ENCODE data around the gene BPIFB1. TPM values are rescaled to one million over a fixed set of nuclear protein-coding genes. Genes with fewer than 3 reads are reported as not detected.

BPIFB1 gene
- total and polyA plus RNA-seq, 2 of the 13 experiments (the other 11 are each of a cell fraction or from before 2014, with no cell fraction given), result 0.82 to 4.4 TPM

DNA sequence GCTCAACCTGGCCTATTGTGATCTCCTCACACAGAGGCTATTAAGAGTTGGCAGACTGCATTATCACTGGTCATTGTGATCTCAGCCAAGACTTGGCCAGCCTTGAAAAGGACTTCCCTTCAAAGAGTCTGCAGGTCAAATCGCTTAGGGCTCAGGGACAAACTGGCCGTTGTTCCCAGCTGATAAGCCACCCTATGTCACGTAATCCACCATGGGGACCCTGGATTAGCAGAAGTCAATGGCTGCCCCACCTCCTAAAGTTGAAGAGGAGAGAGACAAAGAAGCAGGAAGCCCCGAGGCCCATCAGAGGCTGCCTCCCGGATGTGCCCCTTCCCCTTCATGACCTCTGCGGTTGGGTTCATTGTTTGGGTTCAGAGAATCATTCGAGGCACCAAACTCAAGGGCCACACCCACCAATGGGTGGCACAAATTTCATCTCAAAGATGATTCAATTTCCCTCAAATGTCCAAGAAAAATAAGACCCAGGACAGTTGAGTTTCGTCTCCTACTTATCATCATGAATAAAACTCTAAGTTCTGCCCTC lies 56.6 kb downstream of the BPIFB1 start (continued):
- TF ChIP-seq, protein P1, sequence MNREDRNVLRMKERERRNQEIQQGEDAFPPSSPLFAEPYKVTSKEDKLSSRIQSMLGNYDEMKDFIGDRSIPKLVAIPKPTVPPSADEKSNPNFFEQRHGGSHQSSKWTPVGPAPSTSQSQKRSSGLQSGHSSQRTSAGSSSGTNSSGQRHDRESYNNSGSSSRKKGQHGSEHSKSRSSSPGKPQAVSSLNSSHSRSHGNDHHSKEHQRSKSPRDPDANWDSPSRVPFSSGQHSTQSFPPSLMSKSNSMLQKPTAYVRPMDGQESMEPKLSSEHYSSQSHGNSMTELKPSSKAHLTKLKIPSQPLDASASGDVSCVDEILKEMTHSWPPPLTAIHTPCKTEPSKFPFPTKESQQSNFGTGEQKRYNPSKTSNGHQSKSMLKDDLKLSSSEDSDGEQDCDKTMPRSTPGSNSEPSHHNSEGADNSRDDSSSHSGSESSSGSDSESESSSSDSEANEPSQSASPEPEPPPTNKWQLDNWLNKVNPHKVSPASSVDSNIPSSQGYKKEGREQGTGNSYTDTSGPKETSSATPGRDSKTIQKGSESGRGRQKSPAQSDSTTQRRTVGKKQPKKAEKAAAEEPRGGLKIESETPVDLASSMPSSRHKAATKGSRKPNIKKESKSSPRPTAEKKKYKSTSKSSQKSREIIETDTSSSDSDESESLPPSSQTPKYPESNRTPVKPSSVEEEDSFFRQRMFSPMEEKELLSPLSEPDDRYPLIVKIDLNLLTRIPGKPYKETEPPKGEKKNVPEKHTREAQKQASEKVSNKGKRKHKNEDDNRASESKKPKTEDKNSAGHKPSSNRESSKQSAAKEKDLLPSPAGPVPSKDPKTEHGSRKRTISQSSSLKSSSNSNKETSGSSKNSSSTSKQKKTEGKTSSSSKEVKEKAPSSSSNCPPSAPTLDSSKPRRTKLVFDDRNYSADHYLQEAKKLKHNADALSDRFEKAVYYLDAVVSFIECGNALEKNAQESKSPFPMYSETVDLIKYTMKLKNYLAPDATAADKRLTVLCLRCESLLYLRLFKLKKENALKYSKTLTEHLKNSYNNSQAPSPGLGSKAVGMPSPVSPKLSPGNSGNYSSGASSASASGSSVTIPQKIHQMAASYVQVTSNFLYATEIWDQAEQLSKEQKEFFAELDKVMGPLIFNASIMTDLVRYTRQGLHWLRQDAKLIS (CRISPR knock-in tag; IDR thresholded peaks at IDR 0.05), result no peak
- TF ChIP-seq MED8 (CRISPR knock-in tag; IDR thresholded peaks at IDR 0.05; ENCODE audit: insufficient replicate concordance), result no peak
- no peak for TF ChIP-seq NPAS2 (CRISPR knock-in tag; IDR thresholded peaks at IDR 0.05; ENCODE audit: borderline replicate concordance)
- 0 out of 2 replicates have a peak, but pooled peaks have one; percentile 14 for TF ChIP-seq ELF1 (CRISPR knock-in tag; IDR thresholded peaks at IDR 0.05)
- TF ChIP-seq GATA4 (IDR thresholded peaks at IDR 0.05; ENCODE audit: borderline replicate concordance, low read depth), result peak; percentile 78
- TF ChIP-seq, protein P2, sequence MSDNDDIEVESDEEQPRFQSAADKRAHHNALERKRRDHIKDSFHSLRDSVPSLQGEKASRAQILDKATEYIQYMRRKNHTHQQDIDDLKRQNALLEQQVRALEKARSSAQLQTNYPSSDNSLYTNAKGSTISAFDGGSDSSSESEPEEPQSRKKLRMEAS (IDR thresholded peaks at IDR 0.05), result no peak
- no peak for TF ChIP-seq ZNF333 (CRISPR knock-in tag; IDR thresholded peaks at IDR 0.05; ENCODE audit: borderline replicate concordance)
- peak; percentile 44; the same call in 1 of the 2 replicates for TF ChIP-seq MTA1 (CRISPR knock-in tag; IDR thresholded peaks at IDR 0.05; ENCODE audit: borderline replicate concordance)
- TF ChIP-seq, protein P3, sequence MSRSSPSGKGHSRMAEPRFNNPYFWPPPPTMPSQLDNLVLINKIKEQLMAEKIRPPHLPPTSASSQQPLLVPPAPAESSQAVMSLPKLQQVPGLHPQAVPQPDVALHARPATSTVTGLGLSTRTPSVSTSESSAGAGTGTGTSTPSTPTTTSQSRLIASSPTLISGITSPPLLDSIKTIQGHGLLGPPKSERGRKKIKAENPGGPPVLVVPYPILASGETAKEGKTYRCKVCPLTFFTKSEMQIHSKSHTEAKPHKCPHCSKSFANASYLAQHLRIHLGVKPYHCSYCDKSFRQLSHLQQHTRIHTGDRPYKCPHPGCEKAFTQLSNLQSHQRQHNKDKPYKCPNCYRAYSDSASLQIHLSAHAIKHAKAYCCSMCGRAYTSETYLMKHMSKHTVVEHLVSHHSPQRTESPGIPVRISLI (CRISPR knock-in tag; IDR thresholded peaks at IDR 0.05; ENCODE audit: borderline replicate concordance), result no peak
- TF ChIP-seq, protein P4, sequence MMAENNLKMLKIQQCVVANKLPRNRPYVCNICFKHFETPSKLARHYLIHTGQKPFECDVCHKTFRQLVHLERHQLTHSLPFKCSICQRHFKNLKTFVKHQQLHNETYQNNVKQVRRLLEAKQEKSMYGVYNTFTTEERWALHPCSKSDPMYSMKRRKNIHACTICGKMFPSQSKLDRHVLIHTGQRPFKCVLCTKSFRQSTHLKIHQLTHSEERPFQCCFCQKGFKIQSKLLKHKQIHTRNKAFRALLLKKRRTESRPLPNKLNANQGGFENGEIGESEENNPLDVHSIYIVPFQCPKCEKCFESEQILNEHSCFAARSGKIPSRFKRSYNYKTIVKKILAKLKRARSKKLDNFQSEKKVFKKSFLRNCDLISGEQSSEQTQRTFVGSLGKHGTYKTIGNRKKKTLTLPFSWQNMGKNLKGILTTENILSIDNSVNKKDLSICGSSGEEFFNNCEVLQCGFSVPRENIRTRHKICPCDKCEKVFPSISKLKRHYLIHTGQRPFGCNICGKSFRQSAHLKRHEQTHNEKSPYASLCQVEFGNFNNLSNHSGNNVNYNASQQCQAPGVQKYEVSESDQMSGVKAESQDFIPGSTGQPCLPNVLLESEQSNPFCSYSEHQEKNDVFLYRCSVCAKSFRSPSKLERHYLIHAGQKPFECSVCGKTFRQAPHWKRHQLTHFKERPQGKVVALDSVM (CRISPR knock-in tag; IDR thresholded peaks at IDR 0.05), result no peak
- TF ChIP-seq ASH2L (IDR thresholded peaks at IDR 0.05; ENCODE audit: insufficient read length, low read depth, low read length), result no peak
- TF ChIP-seq TCF7 (IDR thresholded peaks at IDR 0.05; ENCODE audit: low read depth), result peak; percentile 87
- TF ChIP-seq ZNF772 (CRISPR knock-in tag; IDR thresholded peaks at IDR 0.05), result 0 out of 2 replicates have a peak, but pooled peaks have one; percentile 5
- TF ChIP-seq RFXANK (CRISPR knock-in tag; IDR thresholded peaks at IDR 0.05), result no peak
- TF ChIP-seq ZNF546 (CRISPR knock-in tag; conservative IDR thresholded peaks at IDR 0.05), result no peak
- no peak for TF ChIP-seq MBD4 (IDR thresholded peaks at IDR 0.05; ENCODE audit: borderline replicate concordance, low read length)
- TF ChIP-seq ZNF670 (CRISPR knock-in tag; IDR thresholded peaks at IDR 0.05; ENCODE audit: borderline replicate concordance), result no peak
- TF ChIP-seq, protein P5, sequence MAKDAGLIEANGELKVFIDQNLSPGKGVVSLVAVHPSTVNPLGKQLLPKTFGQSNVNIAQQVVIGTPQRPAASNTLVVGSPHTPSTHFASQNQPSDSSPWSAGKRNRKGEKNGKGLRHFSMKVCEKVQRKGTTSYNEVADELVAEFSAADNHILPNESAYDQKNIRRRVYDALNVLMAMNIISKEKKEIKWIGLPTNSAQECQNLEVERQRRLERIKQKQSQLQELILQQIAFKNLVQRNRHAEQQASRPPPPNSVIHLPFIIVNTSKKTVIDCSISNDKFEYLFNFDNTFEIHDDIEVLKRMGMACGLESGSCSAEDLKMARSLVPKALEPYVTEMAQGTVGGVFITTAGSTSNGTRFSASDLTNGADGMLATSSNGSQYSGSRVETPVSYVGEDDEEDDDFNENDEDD (CRISPR knock-in tag; IDR thresholded peaks at IDR 0.05; ENCODE audit: borderline replicate concordance), result 0 out of 2 replicates have a peak, but pooled peaks have one; percentile 21
- TF ChIP-seq FOXA3 (CRISPR knock-in tag; IDR thresholded peaks at IDR 0.05), result peak; percentile 65
- no peak for TF ChIP-seq ZFYVE20 (CRISPR knock-in tag; IDR thresholded peaks at IDR 0.05; ENCODE audit: borderline replicate concordance, low read depth)
- no peak for TF ChIP-seq KDM5B (CRISPR knock-in tag; IDR thresholded peaks at IDR 0.05; ENCODE audit: borderline replicate concordance)
- TF ChIP-seq HCFC1 (IDR thresholded peaks at IDR 0.05; ENCODE audit: low read depth, low read length), result no peak

All from HepG2 (cell line).